Measurements from ENCODE around the gene TMOD4.

The TMOD4 gene

GRCh38 chr1:151142411-151143056, 33.2 kb downstream of the TMOD4 start:
- DNase-seq, result no peak

- DNase-seq, result no peak
Measured at GRCh38 chr1:151137789-151138188, 38.0 kb downstream of the TMOD4 start.

GRCh38 chr1:151135433-151136385, 40.1 kb downstream of the TMOD4 start:
- no peak for DNase-seq

GRCh38 chr1:151134991-151135390, 40.8 kb downstream of the TMOD4 start:
- no peak for DNase-seq

GRCh38 chr1:151134396-151134795, 41.4 kb downstream of the TMOD4 start:
- DNase-seq, result no peak

- no peak for DNase-seq
Measured at GRCh38 chr1:151133018-151133806, 42.6 kb downstream of the TMOD4 start.

GRCh38 chr1:151132335-151133017, 43.3 kb downstream of the TMOD4 start:
- no peak for DNase-seq

GRCh38 chr1:151131701-151132334, 44.0 kb downstream of the TMOD4 start:
- no peak for DNase-seq

GRCh38 chr1:151130987-151131586, 44.7 kb downstream of the TMOD4 start:
- DNase-seq, result peak; percentile 22

GRCh38 chr1:151128800-151129199, 47.0 kb downstream of the TMOD4 start:
- no peak for DNase-seq

GRCh38 chr1:151124763-151125403, 50.9 kb downstream of the TMOD4 start:
- DNase-seq, result no peak
